ENCODE data around the gene CAT.

GRCh38 chr11:34441814-34442213 is 3.1 kb downstream of the CAT start:
- TF ChIP-seq, protein P1, sequence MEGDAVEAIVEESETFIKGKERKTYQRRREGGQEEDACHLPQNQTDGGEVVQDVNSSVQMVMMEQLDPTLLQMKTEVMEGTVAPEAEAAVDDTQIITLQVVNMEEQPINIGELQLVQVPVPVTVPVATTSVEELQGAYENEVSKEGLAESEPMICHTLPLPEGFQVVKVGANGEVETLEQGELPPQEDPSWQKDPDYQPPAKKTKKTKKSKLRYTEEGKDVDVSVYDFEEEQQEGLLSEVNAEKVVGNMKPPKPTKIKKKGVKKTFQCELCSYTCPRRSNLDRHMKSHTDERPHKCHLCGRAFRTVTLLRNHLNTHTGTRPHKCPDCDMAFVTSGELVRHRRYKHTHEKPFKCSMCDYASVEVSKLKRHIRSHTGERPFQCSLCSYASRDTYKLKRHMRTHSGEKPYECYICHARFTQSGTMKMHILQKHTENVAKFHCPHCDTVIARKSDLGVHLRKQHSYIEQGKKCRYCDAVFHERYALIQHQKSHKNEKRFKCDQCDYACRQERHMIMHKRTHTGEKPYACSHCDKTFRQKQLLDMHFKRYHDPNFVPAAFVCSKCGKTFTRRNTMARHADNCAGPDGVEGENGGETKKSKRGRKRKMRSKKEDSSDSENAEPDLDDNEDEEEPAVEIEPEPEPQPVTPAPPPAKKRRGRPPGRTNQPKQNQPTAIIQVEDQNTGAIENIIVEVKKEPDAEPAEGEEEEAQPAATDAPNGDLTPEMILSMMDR (IDR thresholded peaks at IDR 0.05): no peak
- TF ChIP-seq TCF7L2 (IDR thresholded peaks at IDR 0.05; ENCODE audit: low read depth, low read length) (no peak), POLR2AphosphoS5 (IDR thresholded peaks at IDR 0.05; ENCODE audit: low read depth, low read length) (no peak)
